Ovary (tissue), 9 donors: ENCODE results near the gene CFDP1. TPM values are rescaled to one million over a fixed set of nuclear protein-coding genes. Genes with fewer than 3 reads are reported as not detected.

ENCODE experiments used
- DNase-seq, 5 donors: peaks; one replicate each; pipeline ENCODE4 v3.0.0-alpha.2; 2019 to 2020
- H3K27ac ChIP-seq, 2 donors: fragments of 200-600 bp; one replicate each; pipeline versions ENCODE4 v1.5.1 to v1.8.0; 2019 to 2022
- H3K27me3 ChIP-seq: fragments of 200-600 bp; one replicate; pipeline ENCODE4 v1.8.0; 2022
- H3K36me3 ChIP-seq: fragments of 200-600 bp; sonication (generic); one replicate; pipeline ENCODE4 v1.5.1; 2019
- H3K4me1 ChIP-seq: one replicate; pipeline ENCODE4 v1.8.1; 2013; ENCODE audit warnings: mild to moderate bottlenecking, moderate library complexity; ENCODE audit not compliant: insufficient read depth
- H3K4me3 ChIP-seq: fragments of 200-600 bp; sonication (generic); one replicate; pipeline ENCODE4 v1.5.1; 2017
- H3K9me3 ChIP-seq, 2 donors: fragments of 200-600 bp in 1 of 2; sonication (generic) in 1 of 2; one replicate each; pipeline versions ENCODE4 v1.5.1 to v1.8.1; 2013 to 2019; ENCODE audit warnings: mild to moderate bottlenecking in 1 of 2, moderate library complexity in 1 of 2
- CTCF ChIP-seq, 3 donors: fragments of 450-650 bp in 2 of 3; fragments of 200-600 bp in 1 of 3; IDR thresholded peaks; one replicate each; pipeline versions ENCODE4 v1.5.1 to v1.8.0; 2016 to 2022; ENCODE audit warnings: antibody characterized with exemption in 3 of 3, mild to moderate bottlenecking in 1 of 3
- EP300 ChIP-seq: sonication (generic); formaldehyde crosslinking; IDR thresholded peaks from one replicate; pipeline ENCODE4 v1.6.1; 2017; ENCODE audit warnings: antibody characterized with exemption
- POLR2A ChIP-seq: fragments of 450-650 bp; IDR thresholded peaks from one replicate; pipeline ENCODE4 v1.6.1; 2017; ENCODE audit warnings: antibody characterized with exemption, mild to moderate bottlenecking, moderate library complexity
- WGBS, 3 donors: extraction: QIAGEN DNeasy Blood & Tissue Kit in 1 of 3; methylation state at CpG; one replicate each; pipeline versions ENCODE4 v1.1.5 to v1.1.7; 2013 to 2017; 5-methylcytosine and 5-hydroxymethylcytosine counted together
- intact Hi-C, 4 donors: fragments of 100-400 bp; cut with DNase I; formaldehyde crosslinking; loops; one replicate each; pipeline versions ENCODE4 v1.11.0 to v1.15.1; 2022 to 2023
- polyA plus RNA-seq, 2 donors: library from polyadenylated mRNA; stranded (reverse); fragments of 200-250 nt in 1 of 2; fragments of 350-450 nt in 1 of 2; fragmentation: Illumina TruSeq in 1 of 2; extraction: RNeasy Lipid Tissue Mini Kit (QIAGEN cat#74804) in 1 of 2; gene quantifications; one replicate each; pipeline ENCODE4 v1.2.3, GENCODE V29; 2013 to 2014
- total RNA-seq, 7 donors: library from RNA; depleted of rRNA in 2 of 7; stranded (reverse); fragments of >200 nt in 2 of 7; fragmentation: NEBNext Ultra II Directional in 3 of 7; extraction: Animal tissue kit (Norgen Biotek cat#: 25700) in 3 of 7; gene quantifications; one replicate each; pipeline versions ENCODE4 v1.1.0 to v1.2.4, GENCODE V29; 2016 to 2023
- donor health status: DM: no; HTN: no; CAD: no; lungs with moderate emphysema.
- donor health status: DM: no; HTN: no; CAD: no.
- donor health status: Bipolar disorder and iron deficiency.
- donor health status: DM: yes; HTN: yes; CAD: no.
- donor health status: DM: no; HTN: no; CAD: no.
- donor health status: DM: yes; HTN: yes; CAD: no.

CFDP1 gene
- total and polyA plus RNA-seq, 9 donors: 67.0 to 173 (median 73.0) TPM

GRCh38 chr16:75309156-75309555 lies 124.1 kb downstream of the CFDP1 start:
- DNase-seq: no peak
- H3K27me3 ChIP-seq: no peaks in the 10 kb centered on the region
- intact Hi-C loops: loop anchor here in 2 of 4 donors (5.0 to 10.0 kb wide), 2 partner anchors 42 to 74 kb away; no protein-coding TSS in a partner anchor
- no peaks in the 10 kb centered on the region for H3K36me3 ChIP-seq
- no peaks in the 10 kb centered on the region for H3K9me3 ChIP-seq
- WGBS, 3 donors: 95 to 96% (median 95%) methylated on average over 8 of the region's 8 CpGs
- H3K4me1 ChIP-seq: peaks cover 2% of the 10 kb centered on the region
- no peak for TF ChIP-seq POLR2A
- TF ChIP-seq EP300: no peak
- no peak for TF ChIP-seq CTCF (IDR thresholded peaks at IDR 0.05)
- no peak overlapping the region for H3K4me3 ChIP-seq
- no peak overlapping the region for H3K27ac ChIP-seq

DNA sequence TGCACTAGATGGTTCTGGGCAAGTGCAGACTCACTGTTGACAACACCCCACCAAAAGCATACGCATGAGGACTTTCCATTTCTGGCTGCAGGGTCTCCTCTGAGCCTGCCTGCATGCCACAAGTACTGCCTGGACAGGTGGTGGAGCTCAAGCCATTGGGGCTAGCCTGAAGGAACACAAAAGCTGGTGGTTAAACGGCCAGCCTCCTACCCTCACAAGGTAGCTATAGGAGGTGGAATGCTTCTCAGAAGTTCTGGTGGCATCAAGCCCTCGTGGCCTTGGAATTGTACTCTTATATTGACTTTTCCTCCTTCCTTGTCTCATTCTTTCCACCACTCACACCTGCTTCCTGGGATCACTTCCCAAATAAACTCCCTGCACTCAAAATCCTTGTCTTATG lies 125.3 kb downstream of the CFDP1 start:
- H3K36me3 ChIP-seq: no peaks in the 10 kb centered on the region
- intact Hi-C loops: loop anchor here in 2 of 4 donors (5.0 to 10.0 kb wide), 2 partner anchors 41 to 73 kb away; no protein-coding TSS in a partner anchor
- no peaks in the 10 kb centered on the region for H3K27me3 ChIP-seq
- no peaks in the 10 kb centered on the region for H3K9me3 ChIP-seq
- no peak overlapping the region for H3K4me3 ChIP-seq
- DNase-seq: no peak
- TF ChIP-seq CTCF (IDR thresholded peaks at IDR 0.05): no peak
- no peak for TF ChIP-seq POLR2A
- no peak for TF ChIP-seq EP300
- H3K4me1 ChIP-seq: peaks cover 2% of the 10 kb centered on the region
- WGBS, 3 donors: 66 to 84% (median 77%) methylated on average over 3 of the region's 3 CpGs
- H3K27ac ChIP-seq: no peak overlapping the region

DNA sequence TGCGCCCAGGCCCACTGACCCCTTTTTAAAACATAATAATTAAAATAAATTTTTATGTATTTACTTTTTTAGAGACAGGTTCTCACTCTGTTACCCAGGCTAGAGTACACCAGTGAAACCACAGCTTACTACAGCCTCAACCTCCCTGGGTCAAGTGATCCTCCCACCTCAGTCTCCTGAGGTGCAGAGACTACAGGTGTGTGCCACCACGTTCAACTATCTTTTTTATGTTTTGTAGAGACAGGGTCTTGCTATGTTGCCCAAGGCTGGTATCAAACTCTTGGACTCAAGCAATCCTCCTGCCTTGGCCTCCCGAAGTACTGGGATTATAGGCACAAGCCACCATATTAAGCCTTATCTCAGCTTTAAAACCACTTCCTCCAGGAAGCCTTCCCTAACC lies 125.8 kb downstream of the CFDP1 start:
- Histone ChIP-seq H3K36me3 (no peaks in the 10 kb centered on the region), H3K9me3 (no peaks in the 10 kb centered on the region), H3K27ac (no peak overlapping the region), H3K4me1 (peaks cover 2% of the 10 kb centered on the region), H3K27me3 (no peaks in the 10 kb centered on the region), H3K4me3 (no peak overlapping the region)
- WGBS, 3 donors: 94 to 98% (median 94%) methylated on average over 3 of the region's 3 CpGs
- DNase-seq: no peak
- intact Hi-C loops: loop anchor here in 2 of 4 donors (5.0 to 10.0 kb wide), 2 partner anchors 40 to 73 kb away; no protein-coding TSS in a partner anchor
- no peak for TF ChIP-seq CTCF (IDR thresholded peaks at IDR 0.05)
- no peak for TF ChIP-seq POLR2A
- TF ChIP-seq EP300: no peak

GRCh38 chr16:75306099-75306762 lies 127.1 kb downstream of the CFDP1 start:
- whole genome bisulfite sequencing, 3 donors: 76 to 82% (median 78%) methylated on average over 9 of the region's 9 CpGs
- no peaks in the 10 kb centered on the region for H3K36me3 ChIP-seq
- DNase-seq: no peak
- H3K27me3 ChIP-seq: no peaks in the 10 kb centered on the region
- H3K4me3 ChIP-seq: no peak overlapping the region
- intact Hi-C loops: loop anchor here in 2 of 4 donors (5.0 to 10.0 kb wide), 2 partner anchors 39 to 71 kb away; no protein-coding TSS in a partner anchor
- H3K9me3 ChIP-seq: no peaks in the 10 kb centered on the region
- H3K4me1 ChIP-seq: peaks cover 2% of the 10 kb centered on the region
- TF ChIP-seq CTCF (IDR thresholded peaks at IDR 0.05) (no peak), POLR2A (no peak), EP300 (no peak)
- peak overlapping the region in 1 of 2 donors; percentile 73 for H3K27ac ChIP-seq
